Loucy (cell line): ENCODE measurements around the gene DACH1.
A peak's percentile ranks its signal among the peaks of the same experiment; 100 is the strongest.
"Not testable (repeated sequence)": the region's sequence is repeated elsewhere in the genome, so short reads cannot be mapped to it uniquely, and the experiment has no call there.

Source experiments
- H2AFZ ChIP-seq: fragments of 200-600 bp; sonication (generic); 2 replicates; pipeline ENCODE4 v1.6.0; 2016; ENCODE audit warnings: antibody characterized with exemption, mild to moderate bottlenecking, low read length, moderate library complexity
- H3F3A ChIP-seq: fragments of 200-600 bp; 2 replicates; pipeline ENCODE4 v1.6.0; 2016; ENCODE audit warnings: antibody characterized with exemption, low read depth, mild to moderate bottlenecking
- H3K27me3 ChIP-seq: fragments of 200-600 bp; sonication (generic); 2 replicates; pipeline ENCODE4 v1.6.1; 2014; ENCODE audit warnings: low read length, mild to moderate bottlenecking; ENCODE audit not compliant: insufficient read depth, poor library complexity, severe bottlenecking
- H3K36me3 ChIP-seq: fragments of 200-600 bp; sonication (generic); 2 replicates; pipeline ENCODE4 v1.6.1; 2016; ENCODE audit warnings: low read length; ENCODE audit not compliant: insufficient read depth
- H3K4me1 ChIP-seq: fragments of 200-600 bp; sonication (generic); 2 replicates; pipeline ENCODE4 v1.5.1; 2014; ENCODE audit warnings: low read length, mild to moderate bottlenecking; ENCODE audit not compliant: insufficient read depth, poor library complexity, severe bottlenecking
- H3K4me2 ChIP-seq: fragments of 200-600 bp; sonication (generic); 2 replicates; pipeline ENCODE4 v1.6.0; 2014; ENCODE audit warnings: antibody characterized with exemption, low read length, low read depth, mild to moderate bottlenecking; ENCODE audit not compliant: poor library complexity, severe bottlenecking
- H3K4me3 ChIP-seq: fragments of 200-600 bp; sonication (generic); 2 replicates; pipeline ENCODE4 v1.5.1; 2014; ENCODE audit warnings: low read length, mild to moderate bottlenecking, mixed read lengths; ENCODE audit not compliant: poor library complexity, severe bottlenecking
- H3K79me2 ChIP-seq: fragments of 200-600 bp; sonication (generic); 2 replicates; pipeline ENCODE4 v1.6.1; 2014; ENCODE audit warnings: low read length; ENCODE audit not compliant: insufficient read depth
- H3K9ac ChIP-seq: fragments of 200-600 bp; sonication (generic); 2 replicates; pipeline ENCODE4 v1.6.0; 2014; ENCODE audit warnings: mild to moderate bottlenecking, low read depth, low read length, moderate library complexity; ENCODE audit not compliant: poor library complexity, severe bottlenecking
- H3K9me2 ChIP-seq: fragments of 200-600 bp; sonication (generic); replicated peaks from 2 replicates; pipeline ENCODE4 v1.6.1; 2016; ENCODE audit warnings: low read depth, low read length, mixed read lengths
- H3K9me3 ChIP-seq: fragments of 200-600 bp; sonication (generic); 2 replicates; pipeline ENCODE4 v1.6.1; 2014; ENCODE audit warnings: mild to moderate bottlenecking, antibody characterized with exemption, low read length, low read depth; ENCODE audit not compliant: insufficient read depth
- H4K20me1 ChIP-seq: fragments of 200-600 bp; sonication (generic); 2 replicates; pipeline ENCODE4 v1.6.0; 2014; ENCODE audit warnings: antibody characterized with exemption, low read length, mild to moderate bottlenecking; ENCODE audit not compliant: insufficient read depth, poor library complexity, severe bottlenecking
- CTCF ChIP-seq: fragments of 200-600 bp; sonication (generic); conservative IDR thresholded peaks from 2 replicates; pipeline ENCODE4 v1.5.1; 2014; ENCODE audit warnings: mild to moderate bottlenecking, antibody characterized with exemption, low read length
- EZH2phosphoT487 ChIP-seq: fragments of 200-600 bp; IDR thresholded peaks from 2 replicates; pipeline ENCODE4 v1.6.1; 2018; ENCODE audit warnings: antibody characterized with exemption, mild to moderate bottlenecking, moderate library complexity, borderline replicate concordance

DACH1 gene

GRCh38 chr13:71780546-71780945, 86.5 kb downstream of the DACH1 start:
- Histone ChIP-seq H3F3A (no peaks in the 10 kb centered on the region), H4K20me1 (no peaks in the 10 kb centered on the region), H3K9me2 (no peaks in the 10 kb centered on the region)

GRCh38 chr13:71778998-71779397, 88.0 kb downstream of the DACH1 start:
- H3K4me1 ChIP-seq, result peaks cover 20% of the 10 kb centered on the region
- not testable (repeated sequence) for H2AFZ ChIP-seq, H3K9me2 ChIP-seq, H3F3A ChIP-seq, H3K9me3 ChIP-seq, H3K4me3 ChIP-seq, H3K9ac ChIP-seq, H3K4me2 ChIP-seq, H4K20me1 ChIP-seq, H3K79me2 ChIP-seq, H3K36me3 ChIP-seq, H3K27me3 ChIP-seq

More at GRCh38 chr13:71780546-71780945, 86.5 kb downstream of the DACH1 start:
- Histone ChIP-seq H3K36me3 (no peaks in the 10 kb centered on the region), H2AFZ (no peak overlapping the region), H3K27me3 (no peaks in the 10 kb centered on the region), H3K4me1 (peaks cover 15% of the 10 kb centered on the region), H3K9me3 (no peaks in the 10 kb centered on the region), H3K9ac (no peak overlapping the region), H3K4me3 (no peak overlapping the region), H3K4me2 (no peak overlapping the region), H3K79me2 (no peaks in the 10 kb centered on the region)
- TF ChIP-seq EZH2phosphoT487, result no peak
- no peak for TF ChIP-seq CTCF

GRCh38 chr13:71775966-71776365, 91.0 kb downstream of the DACH1 start:
- TF ChIP-seq EZH2phosphoT487 (no peak), CTCF (no peak)
- no peaks in the 10 kb centered on the region for H3K9me3 ChIP-seq

GRCh38 chr13:71774863-71775262, 92.1 kb downstream of the DACH1 start:
- Histone ChIP-seq H4K20me1 (no peaks in the 10 kb centered on the region), H2AFZ (no peak overlapping the region), H3K4me1 (peaks cover 24% of the 10 kb centered on the region), H3K27me3 (no peaks in the 10 kb centered on the region), H3K4me2 (no peak overlapping the region), H3K9ac (no peak overlapping the region), H3K9me2 (no peaks in the 10 kb centered on the region), H3K4me3 (no peak overlapping the region), H3K36me3 (no peaks in the 10 kb centered on the region), H3F3A (no peaks in the 10 kb centered on the region), H3K79me2 (no peaks in the 10 kb centered on the region), H3K9me3 (no peaks in the 10 kb centered on the region)
- TF ChIP-seq EZH2phosphoT487 (no peak), CTCF (no peak)

More at GRCh38 chr13:71775966-71776365, 91.0 kb downstream of the DACH1 start:
- H3K79me2 ChIP-seq, result no peaks in the 10 kb centered on the region
- peaks cover 24% of the 10 kb centered on the region for H3K4me1 ChIP-seq
- H3K36me3 ChIP-seq, result no peaks in the 10 kb centered on the region
- no peaks in the 10 kb centered on the region for H3K9me2 ChIP-seq
- H2AFZ ChIP-seq, result no peak overlapping the region
- H3K27me3 ChIP-seq, result no peaks in the 10 kb centered on the region
- H3K4me3 ChIP-seq, result no peak overlapping the region
- no peaks in the 10 kb centered on the region for H3F3A ChIP-seq
- H3K9ac ChIP-seq, result no peak overlapping the region
- no peaks in the 10 kb centered on the region for H4K20me1 ChIP-seq
- H3K4me2 ChIP-seq, result peak overlapping the region; percentile 38
